ENCODE results near the gene ONECUT2.
"Not testable (repeated sequence)": the region's sequence is repeated elsewhere in the genome, so short reads cannot be mapped to it uniquely, and the experiment has no call there.

Gene ONECUT2

GRCh38 chr18:57434536-57435494, at the start of gene ONECUT2:
Gene ONECUT2, plus strand, starts transcription at chr18:57435374. Its CDS starts 343 bp downstream, at chr18:57435717.
- peak; percentile 66 to 86 for DNase-seq

GRCh38 chr18:57389271-57389670, 45.9 kb upstream of the ONECUT2 start:
- no peak for DNase-seq

- DNase-seq = no peak
Measured at GRCh38 chr18:57390044-57390443, 45.1 kb upstream of the ONECUT2 start.

- not testable (repeated sequence) for DNase-seq
Measured at GRCh38 chr18:57394749-57395148, 40.4 kb upstream of the ONECUT2 start.

- DNase-seq = not testable (repeated sequence)
Measured at GRCh38 chr18:57396831-57397230, 38.3 kb upstream of the ONECUT2 start.

- DNase-seq = no peak
Measured at GRCh38 chr18:57397440-57398132, 37.6 kb upstream of the ONECUT2 start.

- no peak for DNase-seq
Measured at GRCh38 chr18:57404345-57404744, 30.8 kb upstream of the ONECUT2 start.

GRCh38 chr18:57409650-57410049, 25.5 kb upstream of the ONECUT2 start:
- DNase-seq = no peak

- DNase-seq = no peak
Measured at GRCh38 chr18:57410749-57411148, 24.4 kb upstream of the ONECUT2 start.

GRCh38 chr18:57416542-57416941, 18.6 kb upstream of the ONECUT2 start:
- DNase-seq = no peak

- no peak for DNase-seq
Measured at GRCh38 chr18:57422313-57422872, 12.8 kb upstream of the ONECUT2 start.

GRCh38 chr18:57423821-57424220, 11.4 kb upstream of the ONECUT2 start:
- no peak for DNase-seq

GRCh38 chr18:57425096-57425495, 10.1 kb upstream of the ONECUT2 start:
- no peak for DNase-seq

- DNase-seq = no peak
Measured at GRCh38 chr18:57426187-57426586, 9.0 kb upstream of the ONECUT2 start.

- DNase-seq = no peak
Measured at GRCh38 chr18:57427429-57428201, 7.6 kb upstream of the ONECUT2 start.

- no peak for DNase-seq
Measured at GRCh38 chr18:57428221-57429150, 6.7 kb upstream of the ONECUT2 start.

GRCh38 chr18:57429167-57430078, 5.8 kb upstream of the ONECUT2 start:
- DNase-seq = no peak

- no peak for DNase-seq
Measured at GRCh38 chr18:57430079-57431001, 4.8 kb upstream of the ONECUT2 start.

GRCh38 chr18:57431002-57431382, 4.2 kb upstream of the ONECUT2 start:
- no peak for DNase-seq

All from SW 1271 (cell line).